ENCODE data around the gene PROZ. TPM values are rescaled to one million over a fixed set of nuclear protein-coding genes. Genes with fewer than 3 reads are reported as not detected.

The PROZ gene
- polyA plus RNA-seq, 1 of the 3 experiments (the other 2 are of a cell fraction) = not detected

DNA sequence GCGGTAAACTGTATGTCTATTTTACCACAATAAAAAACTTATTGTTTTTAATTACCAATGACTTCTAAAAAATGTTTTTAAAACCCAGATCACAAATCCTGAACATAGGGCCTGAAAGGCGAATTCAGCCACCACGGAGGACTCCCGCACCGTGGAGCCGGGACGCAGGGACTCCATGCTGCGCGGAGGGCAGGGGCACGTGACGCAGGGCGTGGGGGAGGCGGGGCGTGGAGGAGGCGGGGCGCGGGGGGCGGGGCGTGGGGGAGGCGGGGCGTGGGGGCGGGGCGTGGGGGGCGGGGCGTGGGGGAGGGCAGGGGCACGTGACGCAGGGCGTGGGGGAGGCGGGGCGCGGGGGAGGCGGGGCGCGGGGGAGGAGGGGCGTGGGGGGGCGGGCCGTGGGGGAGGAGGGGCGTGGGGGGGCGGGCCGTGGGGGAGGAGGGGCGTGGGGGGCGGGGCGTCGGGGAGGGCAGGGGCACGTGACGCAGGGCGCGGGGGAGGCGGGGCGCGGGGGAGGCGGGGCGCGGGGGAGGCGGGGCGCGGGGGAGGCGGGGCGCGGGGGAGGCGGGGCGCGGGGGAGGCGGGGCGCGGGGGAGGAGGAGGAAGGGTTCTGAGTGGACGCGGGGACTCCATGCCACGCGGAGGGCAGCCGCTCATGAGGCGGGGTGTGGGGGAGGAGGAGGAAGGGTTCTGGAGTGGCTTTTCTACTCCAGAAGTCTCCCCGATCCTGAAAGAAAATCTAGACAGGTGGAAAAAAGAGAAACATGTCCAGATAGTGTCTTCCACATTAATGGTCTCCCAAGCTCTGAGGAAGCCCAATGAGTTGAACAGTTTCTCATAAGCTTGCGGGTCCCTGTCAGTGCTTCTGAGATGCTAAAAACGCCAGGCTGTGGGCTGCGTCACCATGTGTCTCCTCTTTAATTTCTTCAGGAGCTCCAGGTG lies 4.4 kb upstream of the PROZ start:
- Histone ChIP-seq H3K36me3 (replicated peaks in 1 of 2; ENCODE audit: control insufficient read depth in 1 of 2, insufficient read depth in 2 of 2, low read length in 1 of 2) (no peaks in the 10 kb centered on the region), H3K27me3 (ENCODE audit: insufficient read depth) (no peaks in the 10 kb centered on the region), H4K20me1 (ENCODE audit: insufficient read depth) (no peaks in the 10 kb centered on the region), H3K9ac (peak overlapping the region; percentile 60), H3K79me2 (ENCODE audit: insufficient read depth) (no peaks in the 10 kb centered on the region), H3K4me3 (ENCODE audit: low read depth in 2 of 2, low read length in 1 of 2) (peak overlapping the region; percentile 41 to 42), H3K4me2 (peak overlapping the region; percentile 85), H3F3A (replicated peaks; ENCODE audit: insufficient read depth) (peaks cover 13% of the 10 kb centered on the region), H3K27ac (ENCODE audit: low read depth in 2 of 2, low read length in 1 of 2) (peak overlapping the region; percentile 47 to 72), H3K9me2 (no peaks in the 10 kb centered on the region), H2AFZ (ENCODE audit: low read depth) (peak overlapping the region; percentile 99), H3K4me1 (ENCODE audit: control insufficient read depth in 1 of 2, insufficient read depth in 2 of 2, low read depth in 1 of 2, low read length in 1 of 2) (peaks cover 5 to 13% of the 10 kb centered on the region in 2 experiments; a peak in 1 of 4 replicates), H3K9me3 (no peaks in the 10 kb centered on the region)
- WGBS (ENCODE audit: low lambda C conversion rate) = 7% methylated on average over 24 of the region's 76 CpGs
- TF ChIP-seq MXI1 (IDR thresholded peaks at IDR 0.05; ENCODE audit: low read depth, low read length) = 0 out of 2 replicates have a peak, but pooled peaks have one; percentile 43
- TF ChIP-seq TCF12 (IDR thresholded peaks at IDR 0.05) = no peak
- peak; percentile 80 for TF ChIP-seq TAF1 (IDR thresholded peaks at IDR 0.05; ENCODE audit: borderline replicate concordance, low read depth, low read length)
- TF ChIP-seq, protein P1, sequence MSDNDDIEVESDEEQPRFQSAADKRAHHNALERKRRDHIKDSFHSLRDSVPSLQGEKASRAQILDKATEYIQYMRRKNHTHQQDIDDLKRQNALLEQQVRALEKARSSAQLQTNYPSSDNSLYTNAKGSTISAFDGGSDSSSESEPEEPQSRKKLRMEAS (IDR thresholded peaks at IDR 0.05; ENCODE audit: low read depth) = peak; percentile 69
- TF ChIP-seq, protein P2, sequence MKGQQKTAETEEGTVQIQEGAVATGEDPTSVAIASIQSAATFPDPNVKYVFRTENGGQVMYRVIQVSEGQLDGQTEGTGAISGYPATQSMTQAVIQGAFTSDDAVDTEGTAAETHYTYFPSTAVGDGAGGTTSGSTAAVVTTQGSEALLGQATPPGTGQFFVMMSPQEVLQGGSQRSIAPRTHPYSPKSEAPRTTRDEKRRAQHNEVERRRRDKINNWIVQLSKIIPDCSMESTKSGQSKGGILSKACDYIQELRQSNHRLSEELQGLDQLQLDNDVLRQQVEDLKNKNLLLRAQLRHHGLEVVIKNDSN (IDR thresholded peaks at IDR 0.05; ENCODE audit: borderline replicate concordance, low read depth) = peak; percentile 89
- TF ChIP-seq CHD2 (IDR thresholded peaks at IDR 0.05; ENCODE audit: low read length, partially characterized antibody) = peak; percentile 10
- TF ChIP-seq, protein P3, sequence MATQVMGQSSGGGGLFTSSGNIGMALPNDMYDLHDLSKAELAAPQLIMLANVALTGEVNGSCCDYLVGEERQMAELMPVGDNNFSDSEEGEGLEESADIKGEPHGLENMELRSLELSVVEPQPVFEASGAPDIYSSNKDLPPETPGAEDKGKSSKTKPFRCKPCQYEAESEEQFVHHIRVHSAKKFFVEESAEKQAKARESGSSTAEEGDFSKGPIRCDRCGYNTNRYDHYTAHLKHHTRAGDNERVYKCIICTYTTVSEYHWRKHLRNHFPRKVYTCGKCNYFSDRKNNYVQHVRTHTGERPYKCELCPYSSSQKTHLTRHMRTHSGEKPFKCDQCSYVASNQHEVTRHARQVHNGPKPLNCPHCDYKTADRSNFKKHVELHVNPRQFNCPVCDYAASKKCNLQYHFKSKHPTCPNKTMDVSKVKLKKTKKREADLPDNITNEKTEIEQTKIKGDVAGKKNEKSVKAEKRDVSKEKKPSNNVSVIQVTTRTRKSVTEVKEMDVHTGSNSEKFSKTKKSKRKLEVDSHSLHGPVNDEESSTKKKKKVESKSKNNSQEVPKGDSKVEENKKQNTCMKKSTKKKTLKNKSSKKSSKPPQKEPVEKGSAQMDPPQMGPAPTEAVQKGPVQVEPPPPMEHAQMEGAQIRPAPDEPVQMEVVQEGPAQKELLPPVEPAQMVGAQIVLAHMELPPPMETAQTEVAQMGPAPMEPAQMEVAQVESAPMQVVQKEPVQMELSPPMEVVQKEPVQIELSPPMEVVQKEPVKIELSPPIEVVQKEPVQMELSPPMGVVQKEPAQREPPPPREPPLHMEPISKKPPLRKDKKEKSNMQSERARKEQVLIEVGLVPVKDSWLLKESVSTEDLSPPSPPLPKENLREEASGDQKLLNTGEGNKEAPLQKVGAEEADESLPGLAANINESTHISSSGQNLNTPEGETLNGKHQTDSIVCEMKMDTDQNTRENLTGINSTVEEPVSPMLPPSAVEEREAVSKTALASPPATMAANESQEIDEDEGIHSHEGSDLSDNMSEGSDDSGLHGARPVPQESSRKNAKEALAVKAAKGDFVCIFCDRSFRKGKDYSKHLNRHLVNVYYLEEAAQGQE (IDR thresholded peaks at IDR 0.05; ENCODE audit: low read depth, low read length) = peak; percentile 35; the same call in 1 of the 2 replicates
- TF ChIP-seq POLR2AphosphoS5 (IDR thresholded peaks at IDR 0.05; ENCODE audit: low read depth, low read length) = peak; percentile 86
- no peak for TF ChIP-seq GATA2 (CRISPR knock-in tag; IDR thresholded peaks at IDR 0.05)
- peak; percentile 19; the same call in 1 of the 2 replicates for TF ChIP-seq YY1 (IDR thresholded peaks at IDR 0.05; ENCODE audit: low read depth)
- TF ChIP-seq, protein P4, sequence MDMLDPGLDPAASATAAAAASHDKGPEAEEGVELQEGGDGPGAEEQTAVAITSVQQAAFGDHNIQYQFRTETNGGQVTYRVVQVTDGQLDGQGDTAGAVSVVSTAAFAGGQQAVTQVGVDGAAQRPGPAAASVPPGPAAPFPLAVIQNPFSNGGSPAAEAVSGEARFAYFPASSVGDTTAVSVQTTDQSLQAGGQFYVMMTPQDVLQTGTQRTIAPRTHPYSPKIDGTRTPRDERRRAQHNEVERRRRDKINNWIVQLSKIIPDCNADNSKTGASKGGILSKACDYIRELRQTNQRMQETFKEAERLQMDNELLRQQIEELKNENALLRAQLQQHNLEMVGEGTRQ (IDR thresholded peaks at IDR 0.05; ENCODE audit: borderline replicate concordance, low read depth, low read length) = peak; percentile 57
- TF ChIP-seq, protein P5, sequence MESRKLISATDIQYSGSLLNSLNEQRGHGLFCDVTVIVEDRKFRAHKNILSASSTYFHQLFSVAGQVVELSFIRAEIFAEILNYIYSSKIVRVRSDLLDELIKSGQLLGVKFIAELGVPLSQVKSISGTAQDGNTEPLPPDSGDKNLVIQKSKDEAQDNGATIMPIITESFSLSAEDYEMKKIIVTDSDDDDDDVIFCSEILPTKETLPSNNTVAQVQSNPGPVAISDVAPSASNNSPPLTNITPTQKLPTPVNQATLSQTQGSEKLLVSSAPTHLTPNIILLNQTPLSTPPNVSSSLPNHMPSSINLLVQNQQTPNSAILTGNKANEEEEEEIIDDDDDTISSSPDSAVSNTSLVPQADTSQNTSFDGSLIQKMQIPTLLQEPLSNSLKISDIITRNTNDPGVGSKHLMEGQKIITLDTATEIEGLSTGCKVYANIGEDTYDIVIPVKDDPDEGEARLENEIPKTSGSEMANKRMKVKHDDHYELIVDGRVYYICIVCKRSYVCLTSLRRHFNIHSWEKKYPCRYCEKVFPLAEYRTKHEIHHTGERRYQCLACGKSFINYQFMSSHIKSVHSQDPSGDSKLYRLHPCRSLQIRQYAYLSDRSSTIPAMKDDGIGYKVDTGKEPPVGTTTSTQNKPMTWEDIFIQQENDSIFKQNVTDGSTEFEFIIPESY (IDR thresholded peaks at IDR 0.05; ENCODE audit: borderline replicate concordance, low read depth) = no peak
- CTCF ChIA-PET = interaction anchor here (0.9 kb wide), 1 partner anchor 251 kb away, joined by 3 read pairs; no protein-coding TSS in a partner anchor
- DNase-seq = peak; percentile 93
- POLR2A ChIA-PET = interaction anchor here (1.1 kb wide), 1 partner anchor 31 kb away, joined by 3 read pairs; no protein-coding TSS in a partner anchor

Data from SK-N-SH (cell line).